ENCODE results near the gene SSRP1.

Gene SSRP1

DNA sequence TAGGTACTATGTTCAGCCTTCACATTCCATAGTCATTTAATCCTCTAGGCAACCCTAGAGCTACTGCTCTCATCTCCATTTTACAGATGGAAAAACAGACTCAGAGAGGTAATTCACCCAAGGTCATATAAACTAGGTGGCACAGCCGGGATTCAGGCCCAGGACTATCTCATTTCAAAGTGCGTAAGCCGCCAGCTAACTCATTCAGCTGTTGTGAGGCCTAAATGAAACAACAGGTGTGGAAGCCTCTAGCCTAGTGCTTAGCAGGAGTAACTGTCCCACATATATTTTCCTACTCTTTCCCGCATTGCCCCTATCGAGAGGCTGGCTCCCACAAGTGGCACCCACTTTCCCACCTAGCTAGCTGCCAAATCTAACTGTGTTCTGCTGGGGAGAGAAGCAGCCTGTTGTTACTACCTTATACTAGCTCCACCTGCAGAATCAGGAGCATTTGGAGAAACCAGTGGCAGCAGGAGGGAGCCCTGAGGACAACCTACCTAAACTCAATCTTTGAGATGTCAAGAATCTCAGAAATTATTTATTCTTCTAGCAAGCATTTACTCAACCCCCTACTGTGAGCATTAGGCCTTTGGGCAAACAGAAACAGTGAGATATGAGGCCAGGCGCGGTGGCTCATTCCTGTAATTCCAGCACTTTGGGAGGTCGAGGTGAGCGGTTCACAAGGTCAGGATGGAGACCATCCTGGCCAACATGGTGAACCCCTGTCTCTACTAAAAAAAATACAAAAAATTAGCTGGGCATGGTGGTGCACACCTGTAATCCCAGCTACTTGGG lies 24.4 kb upstream of the SSRP1 start:
- no peak for DNase-seq (ENCODE audit: low read depth)

DNA sequence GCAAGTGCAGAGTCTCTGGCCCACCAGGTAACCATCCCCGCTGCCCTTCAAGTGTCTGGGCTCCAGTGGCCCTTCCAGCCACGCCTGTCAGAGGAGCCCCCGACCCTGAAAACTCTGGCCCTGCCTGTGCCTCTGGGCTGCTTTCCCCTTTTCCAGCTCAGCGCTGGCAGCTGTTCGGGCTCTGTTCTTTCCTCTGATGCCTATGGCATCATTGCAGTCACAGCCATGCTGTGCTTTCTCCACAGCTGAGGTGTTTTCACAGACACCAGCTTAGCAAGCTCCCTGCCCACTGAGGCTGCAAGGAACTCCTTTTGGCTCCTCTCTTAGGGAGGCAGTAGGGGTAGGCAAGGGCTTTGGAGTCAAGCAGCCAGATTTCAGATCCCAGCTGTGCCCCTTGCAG lies 23.7 kb upstream of the SSRP1 start:
- DNase-seq (ENCODE audit: low read depth), result no peak

DNA sequence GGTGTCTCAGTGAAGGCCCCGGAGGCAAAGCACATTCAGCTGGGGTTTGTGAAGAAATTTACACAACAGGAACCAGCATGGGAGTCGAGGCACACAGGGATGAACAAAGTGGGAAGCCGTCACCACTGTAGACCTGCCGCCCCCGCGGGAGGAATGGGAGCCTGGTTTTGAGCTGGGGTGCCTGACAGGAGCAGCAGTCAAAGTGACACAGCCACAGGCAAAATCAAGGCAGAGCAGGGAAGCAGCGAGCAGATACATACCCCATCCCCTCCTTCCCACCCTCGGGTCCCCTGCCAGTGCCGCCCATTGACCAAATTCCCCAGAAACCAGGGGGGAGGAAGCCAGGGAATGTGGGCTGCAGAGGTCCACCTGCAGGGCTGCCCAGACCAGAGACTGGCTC lies 23.3 kb upstream of the SSRP1 start:
- no peak for DNase-seq (ENCODE audit: low read depth)

DNA sequence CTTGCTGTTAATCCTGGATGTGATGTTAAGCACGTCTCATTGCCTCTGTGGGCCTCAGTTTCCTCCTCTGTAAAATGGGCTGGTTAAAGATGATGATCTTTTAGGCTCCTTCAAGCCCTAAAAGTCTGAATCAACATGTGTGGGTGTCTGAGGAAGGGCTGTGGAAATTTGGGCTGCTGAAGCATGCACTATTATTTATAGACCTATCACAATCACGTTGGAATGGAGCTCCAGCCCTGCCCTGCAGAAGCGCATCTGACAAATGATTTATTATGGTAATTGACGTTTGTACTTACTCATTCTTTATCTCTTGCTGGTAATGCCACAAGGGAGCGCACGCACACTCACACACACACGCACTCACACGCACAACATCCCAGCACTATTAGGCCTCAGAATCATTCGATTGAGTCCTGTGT lies 22.9 kb upstream of the SSRP1 start:
- DNase-seq (ENCODE audit: low read depth), result no peak

DNA sequence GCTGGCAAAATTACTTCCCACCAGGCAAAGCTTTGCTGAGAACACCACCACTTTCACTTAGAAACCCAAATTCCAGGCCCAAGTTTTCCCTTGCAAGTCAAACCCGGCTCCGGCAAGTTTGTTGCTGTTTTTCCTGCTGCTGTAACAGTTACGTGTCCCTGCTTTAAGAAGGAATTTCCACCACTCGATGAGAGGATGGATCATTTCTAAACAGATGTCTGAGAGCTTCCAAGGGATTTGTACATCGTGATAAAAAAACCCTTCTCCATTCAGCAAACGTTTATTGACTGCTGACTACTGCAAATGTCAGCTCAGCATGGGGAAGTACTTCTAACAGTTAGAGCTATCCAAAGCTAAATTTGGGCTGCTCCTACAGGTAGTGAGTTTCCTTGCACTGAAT lies 22.2 kb upstream of the SSRP1 start:
- DNase-seq (ENCODE audit: low read depth), result no peak

DNA sequence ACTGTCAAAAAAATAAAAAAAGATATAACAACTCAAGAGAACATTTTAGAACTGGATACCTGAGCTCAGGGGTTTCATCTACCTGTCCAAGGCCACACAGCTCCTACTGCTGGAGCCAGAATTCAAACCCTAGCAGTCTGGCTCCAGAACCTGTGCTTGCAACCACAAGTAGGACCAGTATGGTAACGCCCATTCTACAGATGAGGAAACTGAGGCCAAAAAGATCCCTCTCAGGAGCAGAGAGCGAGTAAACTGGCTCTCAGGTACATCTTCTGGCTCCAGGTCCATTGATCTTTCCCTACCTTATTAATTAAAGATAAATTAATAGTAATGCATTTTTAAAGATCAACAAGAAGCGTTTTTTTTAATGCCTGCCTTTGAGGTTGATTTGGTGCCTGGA lies 21.6 kb upstream of the SSRP1 start:
- DNase-seq (ENCODE audit: low read depth), result no peak

DNA sequence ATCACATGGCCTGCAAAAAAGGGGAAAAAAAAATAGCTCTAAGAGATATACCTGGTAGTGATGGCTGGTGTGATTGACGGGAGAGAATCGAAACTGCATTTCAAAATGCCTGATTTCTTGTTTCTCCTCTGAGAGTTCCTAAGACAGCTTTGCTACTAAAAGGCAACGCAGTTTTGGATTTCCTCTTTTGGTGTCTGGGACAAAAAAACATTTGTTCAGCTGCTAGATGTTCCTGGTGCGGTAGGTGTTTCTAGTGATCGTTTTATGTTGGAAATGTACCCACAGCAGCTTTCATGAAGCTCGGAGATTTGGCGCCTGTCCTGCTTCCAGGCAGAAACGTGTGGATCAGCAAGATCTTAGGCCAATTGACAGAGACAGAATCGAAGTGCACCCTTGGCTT lies 20.6 kb upstream of the SSRP1 start:
- no peak for DNase-seq (ENCODE audit: low read depth)

- no peak for DNase-seq (ENCODE audit: low read depth)
Observed at GRCh38 chr11:57354699-57355098, 19.0 kb upstream of the SSRP1 start.

GRCh38 chr11:57353852-57354251 lies 18.2 kb upstream of the SSRP1 start:
- no peak for DNase-seq (ENCODE audit: low read depth)

DNA sequence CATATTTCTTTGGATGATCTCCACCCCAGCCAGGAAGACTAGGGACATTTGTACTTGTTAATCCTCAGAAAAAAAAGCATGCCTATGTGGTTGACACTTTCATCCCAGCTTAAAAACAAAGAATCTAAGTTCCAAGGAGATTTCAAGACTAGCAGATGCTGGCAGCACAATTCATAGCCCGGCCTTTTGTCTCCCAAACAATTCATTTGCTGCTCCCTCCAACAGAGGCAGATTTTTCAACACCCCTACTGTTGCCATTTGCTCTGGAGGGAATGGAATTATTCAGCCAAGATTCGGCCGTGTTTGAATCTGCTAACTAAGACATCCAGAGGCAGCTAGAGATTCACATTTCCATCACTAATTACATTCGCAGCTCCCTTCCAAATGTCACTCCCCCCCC lies 17.8 kb upstream of the SSRP1 start:
- no peak for DNase-seq (ENCODE audit: low read depth)

- DNase-seq (ENCODE audit: low read depth), result no peak
Observed at GRCh38 chr11:57353036-57353435, 17.3 kb upstream of the SSRP1 start.

GRCh38 chr11:57349491-57350274 lies 14.0 kb upstream of the SSRP1 start:
- DNase-seq (ENCODE audit: low read depth), result no peak

GRCh38 chr11:57348636-57349313 lies 13.1 kb upstream of the SSRP1 start:
- DNase-seq (ENCODE audit: low read depth), result no peak

DNA sequence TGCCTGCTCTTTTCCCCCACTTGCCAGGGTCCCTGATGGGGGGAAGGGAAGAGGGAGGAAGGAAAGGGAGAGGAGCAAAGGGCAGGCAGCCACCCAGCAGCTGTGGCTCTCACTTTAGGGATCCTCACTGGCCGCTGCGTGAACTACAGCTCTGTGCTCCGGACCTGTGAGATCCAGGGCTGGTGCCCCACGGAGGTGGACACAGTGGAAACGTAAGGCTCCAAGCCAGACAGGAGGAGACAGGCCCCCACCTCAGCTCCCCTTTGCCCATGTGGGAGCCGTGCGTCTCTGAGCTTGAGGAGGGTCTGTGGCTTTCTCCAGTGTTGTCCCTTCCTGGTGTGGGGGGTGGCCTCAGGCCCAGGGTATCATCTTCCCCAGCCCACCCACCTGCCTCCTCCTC lies 12.4 kb upstream of the SSRP1 start:
- no peak for DNase-seq (ENCODE audit: low read depth)

DNA sequence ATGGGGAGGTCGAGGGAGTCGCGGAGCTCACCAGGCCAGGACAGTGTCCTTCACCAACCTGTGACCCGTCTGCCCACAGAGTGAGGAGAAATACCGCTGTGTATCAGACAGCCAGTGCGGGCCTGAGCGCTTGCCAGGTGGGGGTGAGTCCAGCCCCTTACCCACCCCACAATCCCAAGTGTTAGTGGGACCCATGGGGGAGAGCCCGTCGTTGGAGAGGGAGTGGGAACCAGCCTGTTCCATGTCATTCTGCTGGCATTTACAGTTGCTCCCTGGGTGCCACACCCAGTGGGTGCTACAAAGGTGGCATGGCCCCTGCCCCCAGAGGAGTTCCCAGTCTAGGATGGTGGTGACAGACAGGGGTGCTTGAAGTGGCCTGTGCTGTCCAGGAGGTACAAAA lies 11.6 kb upstream of the SSRP1 start:
- DNase-seq (ENCODE audit: low read depth), result no peak

GRCh38 chr11:57345555-57346211 lies 10.0 kb upstream of the SSRP1 start:
- DNase-seq (ENCODE audit: low read depth), result no peak

- no peak for DNase-seq (ENCODE audit: low read depth)
Observed at GRCh38 chr11:57344826-57345225, 9.1 kb upstream of the SSRP1 start.

- no peak for DNase-seq (ENCODE audit: low read depth)
Observed at GRCh38 chr11:57343825-57344224, 8.1 kb upstream of the SSRP1 start.

DNA sequence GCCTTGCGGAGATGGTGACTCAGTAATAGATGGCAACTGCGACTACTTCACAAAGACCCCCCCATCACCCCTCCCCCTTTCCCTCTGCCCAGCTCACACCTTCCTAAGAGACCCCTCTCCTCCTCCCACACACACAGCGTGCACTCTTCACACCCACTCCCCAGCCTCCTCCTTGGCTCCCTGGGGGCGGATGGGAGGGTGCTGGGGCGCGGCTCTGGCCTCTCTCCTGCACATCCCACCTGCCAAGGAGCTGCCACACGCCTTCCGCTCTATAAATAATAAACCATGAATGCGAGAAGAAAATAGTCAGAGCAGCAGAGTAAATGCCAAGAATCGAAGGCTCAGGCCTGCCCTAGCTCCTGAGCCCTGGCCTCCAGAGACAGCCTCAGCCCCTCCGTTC lies 7.0 kb upstream of the SSRP1 start:
- DNase-seq (ENCODE audit: low read depth), result no peak

DNA sequence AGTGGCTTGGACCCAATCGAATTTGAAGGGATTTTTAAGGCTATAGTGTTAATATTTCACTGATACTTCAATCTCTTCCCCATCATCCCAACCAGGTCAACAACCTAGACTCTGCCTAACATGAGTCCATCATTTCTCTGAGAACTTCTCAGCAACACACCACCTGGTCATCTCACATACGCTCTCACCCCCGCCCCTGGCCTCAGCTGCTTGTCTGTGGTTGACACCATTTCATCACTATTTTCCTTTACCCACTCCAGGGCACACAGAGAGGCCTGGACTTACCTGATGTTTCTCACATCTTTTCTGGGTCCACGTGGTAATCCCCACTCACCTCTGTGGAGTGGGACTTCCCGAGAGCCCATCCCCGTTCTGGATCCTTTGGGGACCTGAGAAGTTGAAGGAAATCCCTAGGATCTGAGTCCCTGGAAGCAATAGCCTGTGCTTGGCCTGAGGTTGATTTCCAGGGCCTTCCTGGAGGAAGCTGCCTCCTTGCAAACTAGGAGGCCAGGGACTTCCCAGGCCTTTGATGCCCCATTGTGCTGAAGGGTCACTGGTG lies 5.6 kb upstream of the SSRP1 start:
- no peak for DNase-seq (ENCODE audit: low read depth)

GRCh38 chr11:57340039-57340615 lies 4.4 kb upstream of the SSRP1 start:
- no peak for DNase-seq (ENCODE audit: low read depth)

- DNase-seq (ENCODE audit: low read depth), result no peak
Observed at GRCh38 chr11:57339328-57339727, 3.6 kb upstream of the SSRP1 start.
